GM10847 (cell line): Measurements from ENCODE around the gene MPST.

ENCODE experiments used
- POLR2A ChIP-seq: IDR thresholded peaks from 2 replicates; pipeline ENCODE4 v1.6.1; 2011; ENCODE audit not compliant: insufficient read length; ENCODE audit errors: extremely low read depth

MPST gene

DNA sequence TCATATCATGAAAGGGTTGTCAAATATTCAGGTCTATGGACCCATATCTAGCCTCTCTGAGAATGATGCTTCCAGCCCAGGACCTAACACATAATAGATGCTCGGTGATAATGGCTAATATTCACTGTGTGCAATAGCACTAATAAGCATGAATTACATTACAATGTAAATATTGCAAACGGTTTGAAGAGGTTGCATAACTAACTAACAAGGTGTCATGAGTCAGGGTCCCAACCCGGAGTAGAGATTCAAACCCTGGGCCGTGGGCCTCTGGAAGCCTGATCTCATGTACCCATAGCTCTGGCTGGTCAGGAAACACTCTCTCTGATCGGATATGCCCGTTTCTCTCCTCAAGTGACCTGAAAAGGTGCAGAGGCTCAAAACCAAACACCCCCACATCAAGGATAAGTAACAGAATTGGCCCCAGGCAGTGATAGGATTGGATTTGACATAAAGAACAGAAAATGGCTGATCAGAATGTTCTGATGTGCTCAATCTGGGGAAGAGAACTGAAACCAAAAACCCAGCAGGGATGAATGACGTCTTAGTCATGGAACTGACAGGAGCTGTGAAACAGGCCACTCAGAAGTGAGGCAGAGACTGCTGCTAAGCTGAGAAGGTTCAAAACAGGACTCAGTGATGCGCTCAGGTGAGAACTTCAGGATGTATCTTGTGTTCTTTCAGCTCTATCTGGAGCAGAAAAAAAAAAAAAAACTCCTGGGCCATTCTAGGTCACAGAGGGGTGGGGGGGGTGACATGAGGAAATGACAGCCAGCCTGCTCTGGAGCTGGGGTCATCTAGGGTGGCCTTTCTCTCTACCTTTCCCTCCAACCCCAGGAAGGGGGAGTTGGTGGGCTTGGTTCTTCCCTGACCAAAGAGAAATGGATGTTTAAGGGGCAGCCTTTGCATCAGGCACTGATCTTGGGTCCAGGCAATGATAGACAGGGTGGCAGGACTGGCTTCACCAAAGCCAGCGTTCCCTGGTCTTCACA lies 25.4 kb downstream of the MPST start:
- TF ChIP-seq POLR2A, result no peak

DNA sequence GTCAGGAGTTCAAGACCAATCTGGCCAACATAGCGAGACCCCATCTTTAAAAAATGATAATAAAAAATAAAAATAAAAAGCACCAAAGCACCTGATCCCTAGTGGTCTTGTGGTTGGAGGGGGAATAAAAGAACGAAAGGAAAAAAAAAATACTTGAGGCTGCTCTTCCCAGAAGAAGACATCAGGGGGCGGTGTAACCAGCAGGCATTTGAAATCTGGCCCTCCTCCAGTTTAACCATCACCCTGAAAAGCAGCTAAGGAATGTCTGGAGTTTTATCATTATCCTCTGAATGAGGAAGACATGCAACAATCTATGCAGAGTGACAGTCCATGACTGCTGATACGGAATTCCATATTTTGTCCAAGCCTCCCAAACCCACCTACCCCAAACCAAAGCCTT lies 26.4 kb downstream of the MPST start:
- no peak for TF ChIP-seq POLR2A

DNA sequence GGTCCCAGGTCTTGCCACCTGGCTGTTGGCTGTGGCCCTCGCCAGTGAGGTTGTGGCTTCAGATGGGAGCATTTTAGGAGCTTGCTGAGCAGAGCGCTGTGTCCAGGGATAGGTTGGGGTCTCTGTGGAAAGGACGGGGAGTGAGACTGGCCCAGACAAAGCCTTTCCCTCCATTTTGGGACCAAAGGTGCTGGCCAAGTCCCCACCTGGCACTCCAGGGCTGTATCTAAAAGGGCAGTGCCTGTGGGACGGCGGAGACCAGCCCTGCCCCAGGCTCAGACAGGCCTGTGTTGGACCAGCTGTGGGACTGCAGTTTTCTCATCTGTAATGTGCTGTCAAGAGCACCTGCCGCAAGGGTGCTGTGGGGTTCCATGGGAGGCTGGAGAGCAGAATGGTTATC lies 27.0 kb downstream of the MPST start:
- TF ChIP-seq POLR2A, result no peak

DNA sequence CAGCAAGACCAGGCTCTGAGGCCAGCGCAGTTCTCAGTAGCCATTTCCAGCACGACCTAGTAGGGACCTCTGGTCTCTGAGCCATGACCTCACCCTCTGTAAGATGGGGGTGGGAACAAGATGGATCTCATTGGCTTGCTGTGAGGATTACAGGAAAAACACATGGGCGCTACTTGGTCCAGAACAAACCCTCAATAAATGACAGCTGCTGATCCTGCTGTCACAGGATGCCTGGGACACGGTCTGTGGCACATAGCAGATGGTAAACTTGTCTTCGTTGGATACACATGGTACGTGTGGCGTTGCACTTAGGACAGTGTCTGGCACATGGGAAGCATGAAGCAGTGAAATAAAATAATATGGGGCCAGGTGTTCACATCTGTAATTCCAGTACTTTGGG lies 27.5 kb downstream of the MPST start:
- no peak for TF ChIP-seq POLR2A

DNA sequence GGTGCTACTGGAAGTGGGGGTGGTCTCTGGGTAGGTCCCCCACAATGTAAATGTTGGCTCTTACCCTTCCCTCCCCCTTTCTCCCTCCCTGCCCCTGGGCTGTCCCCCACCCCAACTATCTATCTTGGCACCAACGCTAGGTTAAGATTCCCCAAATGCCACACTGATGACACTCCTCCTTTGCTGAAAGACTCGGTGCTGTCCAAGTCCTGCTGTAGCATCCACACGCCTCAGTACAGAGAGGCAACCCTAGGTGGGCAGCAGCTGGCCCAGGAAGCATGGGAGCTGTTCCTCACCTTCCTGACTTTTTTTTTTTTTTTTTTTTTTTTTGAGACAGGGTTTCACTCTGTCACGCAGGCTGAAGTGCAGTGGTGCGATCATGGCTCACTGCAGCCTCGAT lies 28.6 kb downstream of the MPST start:
- TF ChIP-seq POLR2A, result no peak

DNA sequence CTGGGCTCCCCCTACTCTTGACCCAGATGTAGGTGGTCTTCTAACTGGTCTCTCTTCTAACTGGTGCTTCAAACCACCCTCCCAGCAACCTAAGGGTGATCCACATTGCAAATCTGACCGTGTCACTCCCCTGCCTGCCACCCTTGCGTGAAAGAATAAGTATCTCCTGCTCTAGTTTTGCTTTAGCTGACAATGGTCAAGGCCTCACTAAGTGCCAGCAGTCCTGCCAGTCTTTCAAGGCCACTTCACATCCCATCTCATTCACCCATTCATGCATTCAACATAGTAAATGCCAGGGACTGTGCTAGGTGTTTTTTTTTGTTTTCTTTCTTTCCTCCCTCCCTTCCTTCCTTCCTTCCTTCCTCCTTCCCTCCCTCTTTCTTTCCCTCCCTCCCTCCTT lies 29.7 kb downstream of the MPST start:
- no peak for TF ChIP-seq POLR2A

DNA sequence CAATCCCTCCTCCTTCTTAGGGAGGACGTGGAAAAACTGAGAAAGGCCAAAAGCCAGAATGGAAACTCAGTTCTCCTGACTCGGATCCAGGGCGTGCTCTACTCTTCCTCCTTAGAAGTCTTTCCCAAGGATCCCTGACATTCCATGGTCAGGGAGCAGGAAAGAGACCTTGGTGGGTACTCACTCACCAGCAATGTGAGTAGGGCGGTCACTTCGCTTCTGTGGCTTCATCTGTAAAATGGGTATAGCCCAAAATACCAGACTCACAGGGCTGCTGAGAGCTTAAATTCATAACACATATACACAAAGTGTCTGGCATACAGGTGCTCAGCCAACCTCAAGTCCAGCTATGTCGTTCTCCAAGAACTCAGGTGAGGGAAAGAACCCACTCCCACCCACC lies 31.4 kb downstream of the MPST start:
- no peak for TF ChIP-seq POLR2A

DNA sequence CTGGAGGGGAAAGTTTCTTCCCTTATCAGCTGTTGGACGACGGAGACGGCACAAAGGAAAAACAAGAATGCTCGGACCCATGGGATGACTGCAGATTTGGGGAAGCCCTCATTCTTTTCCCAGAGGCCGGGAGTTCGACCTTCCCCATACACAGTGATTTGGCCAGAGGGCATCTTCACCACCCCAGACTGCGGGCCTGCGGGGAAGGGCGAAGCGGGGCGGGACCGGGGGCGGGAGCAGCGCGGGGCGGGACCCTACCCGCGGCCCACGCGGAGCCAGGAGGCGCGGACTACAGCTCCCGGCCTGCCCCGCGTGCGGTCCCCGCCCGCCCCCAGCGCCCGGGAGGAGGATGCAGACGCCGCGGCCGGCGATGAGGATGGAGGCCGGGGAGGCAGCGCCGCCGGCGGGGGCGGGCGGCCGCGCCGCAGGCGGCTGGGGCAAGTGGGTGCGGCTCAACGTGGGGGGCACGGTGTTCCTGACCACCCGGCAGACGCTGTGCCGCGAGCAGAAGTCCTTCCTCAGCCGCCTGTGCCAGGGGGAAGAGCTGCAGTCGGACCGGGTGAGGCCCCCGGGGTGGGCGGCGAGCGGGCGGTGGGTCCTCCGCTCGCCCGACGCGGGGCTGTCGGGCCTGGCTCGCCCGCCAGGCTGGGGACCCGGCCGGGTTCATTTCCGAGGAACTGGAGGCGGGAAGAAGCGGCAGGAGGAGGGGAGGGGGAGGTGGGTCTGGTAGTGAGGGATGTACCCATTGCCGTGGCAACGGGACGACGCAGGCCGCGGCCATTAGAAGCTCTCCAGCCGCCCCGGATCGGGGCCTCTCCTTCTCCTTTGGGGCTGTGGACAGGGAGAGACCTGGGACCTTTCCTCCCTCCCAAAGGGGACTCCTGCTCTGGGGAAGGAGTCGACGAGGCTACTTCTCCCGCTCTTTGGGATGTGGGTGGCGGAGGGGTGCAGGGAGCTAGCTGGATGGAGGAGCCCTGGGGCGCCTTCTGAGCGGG lies 32.1 kb downstream of the MPST start, which contains the start of gene KCTD17:
Gene KCTD17, plus strand, starts transcription at position 352 of the 995 bp plus-strand sequence. Its CDS starts 19 bp downstream, at position 371.
- peak; percentile 18 for TF ChIP-seq POLR2A

DNA sequence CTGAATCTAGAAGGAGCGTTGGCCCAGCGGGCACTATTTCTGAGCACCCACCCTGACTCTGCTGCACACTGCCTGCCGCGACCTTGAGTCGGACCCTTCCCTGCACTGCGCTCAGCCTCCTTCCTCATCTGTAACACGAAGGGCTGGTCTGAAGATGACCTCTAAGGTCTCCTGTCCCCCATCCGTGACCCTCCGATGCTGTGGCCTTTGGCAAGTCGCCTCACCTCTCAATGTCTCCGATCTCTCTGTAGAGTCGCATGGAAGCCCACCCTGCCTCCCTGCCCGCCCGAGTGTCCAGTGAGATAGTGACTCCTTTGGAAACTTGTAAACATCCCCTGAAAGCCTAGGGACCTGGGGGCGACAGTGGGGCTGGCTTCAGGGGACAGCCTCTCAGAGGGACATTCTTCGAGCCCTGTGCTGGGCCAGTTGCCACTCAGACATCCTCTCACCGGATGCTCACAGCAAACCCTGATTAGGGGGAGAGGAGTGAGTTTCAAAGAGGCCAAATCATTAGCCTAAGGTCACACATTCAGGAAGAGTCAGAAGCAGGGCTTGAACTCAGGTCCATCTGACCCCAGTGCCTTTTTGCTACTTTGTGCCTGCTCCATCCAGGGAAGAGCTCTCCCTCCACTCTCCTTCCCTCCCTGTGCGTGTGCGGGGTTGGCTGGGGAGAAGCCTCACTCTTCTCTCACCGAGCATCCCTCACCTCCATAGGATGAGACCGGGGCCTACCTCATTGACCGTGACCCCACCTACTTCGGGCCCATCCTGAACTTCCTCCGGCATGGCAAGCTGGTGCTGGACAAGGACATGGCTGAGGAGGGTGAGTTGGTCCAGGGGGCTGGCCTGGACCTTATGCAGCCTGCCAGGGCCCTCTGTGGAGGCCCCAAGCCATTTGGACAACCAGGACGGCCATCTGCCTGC lies 33.1 kb downstream of the MPST start:
- TF ChIP-seq POLR2A, result no peak

DNA sequence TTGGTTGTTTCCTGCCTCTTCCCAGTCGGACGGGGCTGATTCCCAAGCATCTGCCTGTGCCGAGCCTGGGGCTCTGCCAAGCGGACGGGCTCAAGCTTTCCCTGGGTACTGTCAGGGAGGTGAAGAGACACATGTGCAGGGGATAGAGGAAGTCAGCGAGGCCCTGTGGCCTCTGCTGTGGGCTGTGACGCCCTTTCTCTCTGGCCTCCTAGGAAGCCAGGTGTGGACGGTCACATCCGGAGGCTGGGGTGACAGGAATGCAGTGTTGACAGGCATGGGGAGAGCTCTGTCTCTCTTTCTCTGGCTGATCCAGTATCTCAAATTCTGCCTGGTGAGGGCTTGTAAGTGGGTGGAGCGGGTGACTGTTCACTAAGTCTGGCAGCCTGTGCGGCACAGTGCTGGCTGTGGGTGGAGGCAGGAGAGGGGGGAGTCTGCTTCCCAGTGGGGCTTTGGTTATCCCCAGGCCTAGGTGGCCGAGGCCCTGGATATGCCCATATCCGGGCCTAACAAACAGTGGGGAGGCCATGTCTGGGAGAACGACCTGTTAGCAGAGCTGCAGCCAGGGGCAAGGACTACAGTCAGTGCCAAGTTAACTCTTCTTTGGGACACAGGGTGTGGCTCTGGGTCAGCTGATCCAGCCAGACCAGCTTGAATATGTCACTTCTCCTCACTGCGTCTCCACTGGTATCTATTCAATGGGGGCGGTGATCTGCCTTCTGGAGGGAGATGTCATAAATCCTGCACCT lies 33.9 kb downstream of the MPST start:
- no peak for TF ChIP-seq POLR2A

DNA sequence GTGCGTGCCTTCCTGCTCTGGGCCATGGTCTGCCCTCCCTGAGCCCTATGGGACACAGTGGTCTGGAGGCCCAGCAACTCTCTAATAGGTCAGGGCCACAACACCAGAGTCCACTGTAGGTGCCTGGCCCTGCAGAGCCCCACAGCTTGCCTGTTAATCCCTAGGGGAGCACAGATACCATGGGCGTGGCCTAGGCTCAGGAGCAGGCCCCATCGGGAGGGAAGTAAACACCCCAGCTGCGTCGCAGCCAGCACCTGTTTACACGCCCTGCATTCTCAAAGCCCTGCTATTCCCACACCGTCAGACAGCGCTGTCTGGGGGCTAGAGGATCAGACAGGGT lies 34.5 kb downstream of the MPST start:
- TF ChIP-seq POLR2A, result no peak

DNA sequence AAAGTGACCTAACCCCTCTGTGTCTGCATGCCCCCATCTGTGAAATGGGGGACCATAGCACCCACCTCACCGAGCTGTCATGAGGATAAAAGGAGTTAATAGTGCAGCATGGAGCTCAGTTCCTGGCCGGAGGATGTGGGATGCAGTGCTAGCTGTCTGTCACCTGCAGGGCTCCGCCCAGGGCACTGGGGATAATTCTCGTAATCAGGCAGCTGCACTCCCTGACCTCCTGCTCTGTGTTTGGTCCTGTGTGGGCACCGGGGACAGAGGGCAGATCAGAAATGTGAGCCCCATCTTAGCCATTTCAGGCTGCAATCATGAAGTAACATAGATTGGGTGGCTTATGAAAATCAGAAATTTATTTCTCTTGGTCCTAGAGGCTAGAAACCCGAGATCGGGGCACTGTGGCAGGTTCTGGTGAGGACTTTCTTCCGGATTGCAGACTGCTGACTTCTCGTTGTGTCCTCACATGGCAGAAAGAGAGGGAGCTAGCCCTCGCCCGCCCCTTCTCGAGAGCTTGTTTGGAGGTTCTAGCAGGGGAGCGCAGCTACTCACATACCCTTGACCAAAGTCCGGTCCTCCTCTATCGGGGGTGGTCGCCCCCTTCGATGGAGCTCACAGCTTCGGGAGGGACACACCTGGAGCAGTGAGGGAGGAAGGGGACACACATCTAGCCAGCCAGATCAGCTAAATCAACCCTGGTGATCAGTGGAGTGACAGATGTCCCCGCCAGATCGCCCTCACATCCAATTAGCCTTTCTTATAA lies 35.2 kb downstream of the MPST start:
- no peak for TF ChIP-seq POLR2A

DNA sequence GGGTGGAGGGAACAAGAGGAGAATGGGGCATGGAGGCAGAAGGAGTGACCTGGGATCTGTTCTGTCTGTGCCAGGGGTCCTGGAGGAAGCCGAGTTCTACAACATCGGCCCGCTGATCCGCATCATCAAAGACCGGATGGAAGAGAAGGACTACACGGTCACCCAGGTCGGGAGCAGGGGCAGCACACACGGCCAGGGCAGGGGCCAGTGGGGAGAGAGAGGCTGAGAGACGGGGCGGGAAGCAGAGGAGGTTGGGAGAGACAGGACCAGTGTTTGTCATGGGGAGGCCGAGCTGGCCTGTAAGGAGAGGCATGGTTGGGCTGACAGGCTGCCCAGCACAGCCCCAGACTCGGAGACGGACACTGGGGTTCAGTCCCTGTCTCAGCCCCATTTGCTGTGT lies 36.7 kb downstream of the MPST start:
- no peak for TF ChIP-seq POLR2A

DNA sequence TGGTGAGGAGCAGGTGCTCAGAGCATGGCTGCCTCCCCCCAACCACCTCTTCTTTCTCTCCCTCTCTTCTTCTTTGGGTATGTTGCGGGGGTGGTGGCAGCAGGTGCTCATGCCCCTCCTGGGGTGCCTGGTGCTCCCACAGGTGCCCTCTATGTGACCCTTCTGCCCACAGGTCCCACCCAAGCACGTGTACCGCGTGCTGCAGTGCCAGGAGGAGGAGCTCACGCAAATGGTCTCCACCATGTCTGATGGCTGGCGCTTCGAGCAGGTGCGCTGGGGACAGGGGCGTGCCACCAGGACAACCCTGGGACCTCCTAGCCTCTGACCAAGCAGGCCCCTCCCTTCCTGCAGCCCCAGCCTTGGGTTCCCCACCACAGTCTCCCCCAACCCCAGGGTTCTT lies 37.7 kb downstream of the MPST start:
- TF ChIP-seq POLR2A, result no peak
